DMS79 (cell line): ENCODE measurements around the gene ZDHHC8.

ENCODE experiments used
- DNase-seq: peaks from one replicate; lab custom pipeline; 2025; lab: John Stamatoyannopoulos, UW

Gene ZDHHC8

GRCh38 chr22:20130319-20130718, 1.3 kb upstream of the ZDHHC8 start:
- DNase-seq = peak; percentile 27

DNA sequence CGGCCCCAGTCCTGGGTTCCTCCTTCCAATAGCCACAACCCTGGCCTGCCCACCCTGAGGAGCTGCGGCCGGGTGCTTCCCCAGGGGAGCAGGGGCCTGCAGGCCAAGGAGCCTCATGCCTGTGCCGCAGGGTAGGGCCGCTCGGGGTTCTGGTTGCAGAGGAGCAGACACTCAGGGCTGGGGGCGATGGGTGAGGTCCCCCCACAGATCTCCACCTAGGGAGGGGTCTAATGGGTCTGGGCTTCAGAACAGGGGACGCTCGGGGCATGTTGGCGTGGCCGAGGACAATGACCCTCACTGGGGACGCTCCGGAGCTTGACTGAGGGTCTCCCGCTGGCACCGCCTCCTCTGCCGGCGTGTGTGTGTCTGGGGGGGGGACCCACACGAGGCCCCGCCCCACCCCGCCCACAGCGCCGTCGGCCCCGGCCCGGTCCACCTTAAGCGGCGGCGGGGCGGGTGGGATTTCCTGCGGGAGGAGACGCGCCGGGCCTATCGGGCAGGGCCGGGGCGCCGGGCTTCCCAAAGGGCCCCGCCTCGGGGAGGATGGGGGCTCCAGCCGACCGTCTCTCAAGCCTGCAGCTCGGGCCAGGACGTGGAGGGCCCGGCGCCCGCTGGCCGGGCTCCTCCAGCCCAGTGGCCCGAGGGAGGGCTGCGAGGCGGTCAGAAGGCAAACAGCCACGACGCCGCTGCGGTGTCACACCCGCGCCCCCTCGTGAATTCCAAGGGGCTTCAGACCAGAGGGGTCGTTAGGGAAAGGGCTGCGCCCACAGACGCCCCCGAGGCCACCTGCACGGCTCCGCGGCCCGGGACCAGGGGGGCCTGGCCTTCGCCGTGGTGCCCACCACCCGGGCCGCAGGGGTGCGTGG, 640 bp upstream of the ZDHHC8 start:
- DNase-seq = peak; percentile 13

- no peak for DNase-seq
These were observed 468 bp downstream of the ZDHHC8 start for GRCh38 chr22:20131859-20132685.

DNA sequence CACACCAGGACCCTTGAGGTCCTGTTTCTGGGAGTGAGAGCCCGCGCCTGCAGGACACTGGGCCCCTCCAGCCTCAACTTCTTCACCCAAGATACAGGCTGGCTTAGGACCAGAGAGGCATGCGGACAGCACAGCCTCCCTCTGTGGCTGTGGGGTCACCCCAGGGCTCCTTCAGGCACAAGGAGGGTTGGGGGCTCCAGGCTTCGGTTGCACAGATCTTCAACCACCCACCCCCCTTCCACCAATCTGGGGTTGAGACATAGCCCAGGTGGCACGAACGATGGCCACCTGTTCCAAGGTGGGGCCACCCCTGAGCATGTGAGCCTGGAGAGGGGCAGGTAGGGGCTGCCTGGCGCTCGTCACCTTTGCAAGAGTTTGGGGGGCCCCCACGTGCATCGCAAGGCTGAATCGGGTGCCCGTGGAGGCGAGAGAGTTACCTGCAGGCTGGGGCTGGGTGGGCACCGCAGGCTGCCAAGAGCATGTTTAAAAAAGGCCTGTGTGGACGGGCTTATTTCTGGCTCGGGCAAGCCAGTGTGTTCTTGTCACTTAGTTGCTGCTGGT, 1.2 kb downstream of the ZDHHC8 start:
- no peak for DNase-seq

DNA sequence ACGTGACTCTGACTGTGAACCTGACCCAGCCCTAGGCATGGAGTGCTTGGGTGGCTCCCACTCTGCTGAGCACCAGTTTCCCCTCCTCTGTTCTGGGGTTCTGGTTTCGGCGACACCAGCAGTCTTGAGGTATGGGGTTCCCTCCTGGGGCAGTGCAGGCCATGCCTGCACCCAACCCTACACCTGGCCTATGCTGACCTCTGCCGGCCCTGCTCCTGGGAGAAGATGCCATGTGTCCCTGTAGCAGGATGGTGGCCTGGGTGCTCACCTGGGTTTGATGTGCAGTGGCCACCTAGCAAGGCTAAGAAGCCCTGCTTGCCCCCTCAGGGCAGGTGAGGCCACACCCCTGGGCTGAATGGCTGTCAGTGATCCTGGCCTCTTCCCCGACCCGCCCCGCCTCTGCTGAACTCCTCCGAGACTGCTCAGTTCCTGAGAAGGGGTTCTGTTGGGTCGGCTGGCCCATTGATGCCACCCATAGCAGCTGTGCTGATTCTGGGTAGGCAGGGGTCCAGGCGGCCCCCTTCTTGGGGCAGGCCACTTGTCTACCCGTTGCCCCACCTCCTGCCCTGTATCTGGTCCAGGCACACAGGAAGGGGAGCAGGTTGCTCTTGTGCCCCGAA, 2.4 kb downstream of the ZDHHC8 start:
- no peak for DNase-seq

DNA sequence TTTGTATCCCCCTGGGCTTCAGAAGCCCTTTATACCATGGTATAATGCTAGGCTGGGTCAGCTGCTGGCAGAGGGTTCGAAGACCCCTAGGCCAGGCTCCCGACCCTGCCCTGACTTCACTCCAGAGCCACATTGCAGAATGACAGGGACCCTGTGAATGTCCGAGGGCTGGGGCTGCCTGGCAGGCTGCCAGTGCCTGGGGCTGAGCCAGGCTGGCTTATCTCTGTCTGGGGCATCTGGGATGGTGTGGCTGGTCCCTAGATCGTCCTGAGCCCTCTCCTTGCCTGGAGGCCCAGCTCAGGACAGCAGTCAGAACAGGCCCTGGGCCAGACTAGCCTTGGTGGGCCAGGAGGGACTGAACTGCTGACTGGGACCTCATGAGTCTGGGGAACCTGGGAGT, 3.7 kb downstream of the ZDHHC8 start:
- DNase-seq = no peak

- DNase-seq = no peak
These were observed 4.4 kb downstream of the ZDHHC8 start for GRCh38 chr22:20135806-20136602.

GRCh38 chr22:20136603-20136873, 4.9 kb downstream of the ZDHHC8 start:
- DNase-seq = no peak

DNA sequence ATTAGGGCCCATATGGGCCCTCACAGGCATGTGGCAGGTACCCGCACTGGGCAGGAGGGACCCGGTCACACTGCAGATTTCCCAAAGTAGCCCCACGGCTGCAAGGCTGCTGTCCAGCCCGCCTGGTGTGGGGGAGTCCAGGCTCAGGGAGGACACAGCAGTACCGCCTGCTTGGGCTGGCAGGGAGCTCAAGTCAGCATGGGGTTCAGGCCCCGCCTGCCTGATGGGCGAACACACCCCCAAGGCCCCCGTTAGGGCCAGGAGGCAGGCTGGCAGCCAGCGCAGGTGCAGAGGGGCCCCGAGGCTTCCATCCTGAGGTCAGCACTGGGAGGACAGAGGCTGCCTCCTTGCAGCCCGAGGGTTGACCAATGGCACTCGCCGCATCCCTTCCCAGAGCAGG, 5.5 kb downstream of the ZDHHC8 start:
- no peak for DNase-seq

GRCh38 chr22:20137671-20138416, 6.2 kb downstream of the ZDHHC8 start:
- no peak for DNase-seq

GRCh38 chr22:20138417-20138738, 6.8 kb downstream of the ZDHHC8 start:
- DNase-seq = no peak

- no peak for DNase-seq
These were observed 7.3 kb downstream of the ZDHHC8 start for GRCh38 chr22:20138868-20139267.

- no peak for DNase-seq
These were observed 7.9 kb downstream of the ZDHHC8 start for GRCh38 chr22:20139391-20140106.

- no peak for DNase-seq
These were observed 8.5 kb downstream of the ZDHHC8 start for GRCh38 chr22:20140107-20140445.

DNA sequence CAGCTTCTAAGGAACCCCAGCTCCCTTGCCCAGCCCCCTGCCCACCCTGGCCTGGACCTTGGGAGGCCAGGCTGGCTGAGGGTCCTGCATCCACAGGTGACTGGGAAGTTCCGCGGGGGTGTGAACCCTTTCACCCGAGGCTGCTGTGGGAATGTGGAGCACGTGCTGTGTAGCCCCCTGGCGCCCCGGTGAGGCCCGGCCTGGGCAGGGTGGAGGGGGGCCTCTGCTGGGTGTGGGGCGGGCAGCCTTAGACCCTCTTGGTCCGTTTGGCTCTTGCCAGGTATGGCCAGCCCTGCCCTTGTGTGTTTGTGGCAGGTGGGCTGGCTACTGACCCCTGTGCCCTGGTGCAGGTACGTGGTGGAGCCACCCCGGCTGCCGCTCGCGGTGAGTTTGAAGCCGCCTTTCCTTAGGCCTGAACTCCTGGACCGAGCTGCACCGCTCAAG, 8.9 kb downstream of the ZDHHC8 start:
- DNase-seq = no peak

DNA sequence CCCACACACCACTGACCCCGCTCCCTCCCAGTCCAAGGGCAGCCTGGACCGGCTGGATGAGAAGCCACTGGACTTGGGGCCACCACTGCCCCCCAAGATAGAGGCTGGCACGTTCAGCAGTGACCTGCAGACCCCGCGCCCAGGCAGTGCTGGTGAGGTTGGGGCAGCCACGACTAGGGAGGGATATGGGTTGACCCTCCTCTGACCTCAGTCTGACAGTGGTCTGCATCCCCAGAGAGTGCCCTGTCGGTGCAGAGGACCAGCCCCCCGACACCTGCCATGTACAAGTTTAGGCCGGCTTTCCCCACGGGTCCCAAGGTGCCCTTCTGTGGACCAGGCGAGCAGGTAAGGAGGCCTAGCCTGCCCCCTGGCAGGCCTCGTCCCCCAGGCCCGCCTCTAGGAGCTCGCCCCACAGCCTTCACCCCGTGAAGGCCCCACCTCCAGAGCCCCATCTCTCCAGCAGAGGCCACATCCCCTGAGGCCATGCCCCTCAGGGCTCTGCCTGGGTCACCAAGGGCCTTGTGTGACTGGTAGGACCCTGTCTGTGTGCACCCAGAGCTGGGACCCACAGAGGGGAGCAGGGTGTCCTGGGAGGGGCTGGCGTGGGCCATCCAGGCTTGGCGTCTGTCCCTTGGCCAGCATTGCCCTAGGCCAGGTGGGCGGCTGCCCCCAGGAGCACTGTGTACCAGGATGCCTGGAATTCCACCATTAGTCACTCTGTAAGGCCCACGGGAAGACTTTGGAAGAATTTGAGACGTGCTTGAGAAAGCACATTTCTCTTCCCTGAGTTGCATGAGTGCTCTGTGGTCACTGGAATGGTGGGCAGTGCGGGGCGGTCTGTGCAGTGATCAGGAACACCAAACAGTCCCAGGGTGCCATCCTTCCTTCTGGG, 9.8 kb downstream of the ZDHHC8 start:
- DNase-seq = no peak

GRCh38 chr22:20142711-20143621, 11.4 kb downstream of the ZDHHC8 start:
- no peak for DNase-seq

DNA sequence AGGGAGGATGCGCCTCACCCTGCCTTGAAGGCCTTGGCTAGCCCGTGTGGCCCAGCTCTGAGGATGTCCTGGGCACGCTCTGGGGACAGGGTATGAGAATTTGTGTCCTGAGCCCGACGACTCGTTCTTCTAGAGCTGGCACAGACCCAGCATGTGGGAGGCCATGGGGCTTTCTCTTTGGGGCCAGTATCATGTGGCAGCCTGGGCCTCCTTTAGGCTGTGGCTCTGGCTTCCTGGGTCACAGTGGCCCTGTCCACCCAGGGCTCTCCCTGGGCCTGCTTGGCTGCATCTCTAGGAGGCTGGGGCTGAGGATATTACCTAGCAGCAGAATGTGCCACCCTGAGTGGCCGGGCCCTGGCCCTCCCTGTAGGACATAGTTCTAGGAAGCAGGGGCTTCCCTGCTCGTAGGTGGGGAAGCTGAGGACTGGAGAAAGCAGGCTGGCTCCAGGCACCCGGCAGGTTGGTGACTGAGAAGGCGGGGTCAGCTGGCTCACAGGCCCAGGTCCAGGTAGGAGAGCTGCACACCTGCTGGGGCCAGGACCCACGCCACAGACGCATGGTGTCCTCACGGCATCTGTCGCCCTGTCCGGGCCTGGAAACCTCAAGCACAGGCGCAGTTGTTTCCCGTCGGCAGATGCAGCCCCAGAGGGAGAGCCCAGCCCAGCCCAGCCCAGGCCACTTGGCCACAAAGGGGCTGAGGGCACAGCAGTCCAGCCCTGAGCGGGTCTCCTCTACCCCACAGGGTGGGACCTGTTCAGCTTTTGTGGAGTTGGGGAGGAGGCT, 12.5 kb downstream of the ZDHHC8 start:
- no peak for DNase-seq
